OCI-LY1 (cell line): ENCODE data around the gene SHMT2.
A peak's percentile ranks its signal among the peaks of the same experiment; 100 is the strongest.

ENCODE experiments used
- H2AFZ ChIP-seq: fragments of 200-600 bp; sonication (generic), shearing (Covaris generic); 2 replicates; pipeline ENCODE4 v1.6.0; 2014; ENCODE audit warnings: antibody characterized with exemption, mild to moderate bottlenecking, low read length
- H3F3A ChIP-seq: fragments of 200-600 bp; sonication (generic), shearing (Covaris generic); 2 replicates; pipeline ENCODE4 v1.6.0; 2014; ENCODE audit warnings: mild to moderate bottlenecking, antibody characterized with exemption, low read length, moderate library complexity; ENCODE audit not compliant: insufficient read depth
- H3K27ac ChIP-seq: fragments of 200-600 bp; sonication (generic); 2 replicates; pipeline ENCODE4 v1.5.1; 2014; ENCODE audit warnings: low read length, mixed run types, mild to moderate bottlenecking, low read depth; ENCODE audit not compliant: poor library complexity, severe bottlenecking
- H3K27me3 ChIP-seq: fragments of 200-600 bp; sonication (generic); 2 replicates; pipeline ENCODE4 v1.6.0; 2014; ENCODE audit warnings: antibody characterized with exemption, mild to moderate bottlenecking, low read length, moderate library complexity; ENCODE audit not compliant: insufficient read depth
- H3K36me3 ChIP-seq: fragments of 200-600 bp; sonication (generic); 2 replicates; pipeline ENCODE4 v1.6.1; 2014; ENCODE audit warnings: mild to moderate bottlenecking, antibody characterized with exemption, low read length, moderate library complexity, mixed read lengths; ENCODE audit not compliant: insufficient read depth
- H3K4me1 ChIP-seq: fragments of 200-600 bp; sonication (generic); 2 replicates; pipeline ENCODE4 v1.5.1; 2014; ENCODE audit warnings: mild to moderate bottlenecking, low read length, moderate library complexity; ENCODE audit not compliant: insufficient read depth, severe bottlenecking
- H3K4me2 ChIP-seq: fragments of 200-600 bp; sonication (generic), shearing (Covaris generic); 2 replicates; pipeline ENCODE4 v1.6.1; 2014; ENCODE audit warnings: low read length
- H3K4me3 ChIP-seq: fragments of 200-600 bp; sonication (generic); 2 replicates; pipeline ENCODE4 v1.5.1; 2014; ENCODE audit warnings: low read length, low read depth, mild to moderate bottlenecking, mixed read lengths; ENCODE audit not compliant: poor library complexity, severe bottlenecking
- H3K79me2 ChIP-seq: fragments of 200-600 bp; shearing (Covaris generic); 2 replicates; pipeline ENCODE4 v1.6.1; 2016; ENCODE audit warnings: mixed run types, low read length, mixed read lengths; ENCODE audit not compliant: insufficient read depth
- H3K9ac ChIP-seq: fragments of 200-600 bp; sonication (generic), shearing (Covaris generic); 2 replicates; pipeline ENCODE4 v1.6.1; 2014; ENCODE audit warnings: mild to moderate bottlenecking, low read length, mixed read lengths
- H3K9me2 ChIP-seq: fragments of 200-600 bp; sonication (generic), shearing (Covaris generic); 2 replicates; pipeline ENCODE4 v1.6.1; 2014; ENCODE audit warnings: low read depth, mild to moderate bottlenecking, low read length, mixed read lengths
- H3K9me3 ChIP-seq: fragments of 200-600 bp; shearing (Covaris generic); 2 replicates; pipeline ENCODE4 v1.6.1; 2014; ENCODE audit warnings: low read length, mixed read lengths
- H4K20me1 ChIP-seq: fragments of 200-600 bp; sonication (generic), shearing (Covaris generic); 2 replicates; pipeline ENCODE4 v1.6.0; 2016; ENCODE audit warnings: mild to moderate bottlenecking, low read length; ENCODE audit not compliant: insufficient read depth
- CTCF ChIP-seq: fragments of 200-600 bp; sonication (generic), shearing (Covaris generic); IDR thresholded peaks from 2 replicates; pipeline ENCODE4 v1.5.1; 2017; ENCODE audit warnings: mild to moderate bottlenecking, antibody characterized with exemption, low read length, moderate library complexity, mixed read lengths
- EZH2 ChIP-seq: fragments of 200-600 bp; sonication (generic), shearing (Covaris generic); IDR thresholded peaks from 2 replicates; pipeline ENCODE4 v1.8.0; 2017; ENCODE audit warnings: borderline replicate concordance, mixed run types, mild to moderate bottlenecking, antibody characterized with exemption, low read length, moderate library complexity, mixed read lengths

SHMT2 gene

GRCh38 chr12:57221169-57221917 lies 8.2 kb upstream of the SHMT2 start:
- Histone ChIP-seq H3K9ac (no peak overlapping the region), H3K4me3 (no peak overlapping the region), H3F3A (peaks cover 7% of the 10 kb centered on the region; the same call in 1 of the 2 replicates), H3K27ac (no peak overlapping the region), H4K20me1 (no peaks in the 10 kb centered on the region), H3K9me3 (no peaks in the 10 kb centered on the region), H3K9me2 (no peaks in the 10 kb centered on the region), H3K27me3 (peaks cover 4% of the 10 kb centered on the region; the same call in 1 of the 2 replicates), H3K36me3 (no peaks in the 10 kb centered on the region; the same call in 1 of the 2 replicates), H3K4me1 (peaks cover 62% of the 10 kb centered on the region), H2AFZ (no peak overlapping the region), H3K4me2 (peak overlapping the region; percentile 4; the same call in 1 of the 2 replicates), H3K79me2 (no peaks in the 10 kb centered on the region)
- TF ChIP-seq CTCF: no peak
- TF ChIP-seq EZH2: no peak

GRCh38 chr12:57222286-57223190 lies 7.0 kb upstream of the SHMT2 start:
- no peaks in the 10 kb centered on the region for H3K79me2 ChIP-seq
- no peaks in the 10 kb centered on the region for H3K9me3 ChIP-seq
- H4K20me1 ChIP-seq: no peaks in the 10 kb centered on the region
- H3K4me2 ChIP-seq: no peak overlapping the region; the same call in 1 of the 2 replicates
- peaks cover 7% of the 10 kb centered on the region; the same call in 1 of the 2 replicates for H3F3A ChIP-seq
- peaks cover 68% of the 10 kb centered on the region for H3K4me1 ChIP-seq
- no peak overlapping the region for H3K4me3 ChIP-seq
- H3K36me3 ChIP-seq: no peaks in the 10 kb centered on the region; the same call in 1 of the 2 replicates
- H3K27me3 ChIP-seq: peaks cover 4% of the 10 kb centered on the region; the same call in 1 of the 2 replicates
- H3K9me2 ChIP-seq: no peaks in the 10 kb centered on the region
- H3K9ac ChIP-seq: no peak overlapping the region
- no peak overlapping the region for H2AFZ ChIP-seq
- H3K27ac ChIP-seq: no peak overlapping the region
- no peak for TF ChIP-seq EZH2
- no peak for TF ChIP-seq CTCF

- no peak overlapping the region for H3K4me3 ChIP-seq
- no peaks in the 10 kb centered on the region for H4K20me1 ChIP-seq
- H3K4me1 ChIP-seq: peaks cover 64% of the 10 kb centered on the region
- H3K9ac ChIP-seq: no peak overlapping the region
- H3F3A ChIP-seq: peaks cover 7% of the 10 kb centered on the region; the same call in 1 of the 2 replicates
- no peak overlapping the region for H3K27ac ChIP-seq
- no peaks in the 10 kb centered on the region for H3K9me2 ChIP-seq
- H3K79me2 ChIP-seq: no peaks in the 10 kb centered on the region
- no peak overlapping the region; the same call in 1 of the 2 replicates for H3K4me2 ChIP-seq
- no peaks in the 10 kb centered on the region; the same call in 1 of the 2 replicates for H3K36me3 ChIP-seq
- TF ChIP-seq EZH2 (no peak), CTCF (no peak)
- H3K27me3 ChIP-seq: peaks cover 4% of the 10 kb centered on the region; the same call in 1 of the 2 replicates
- no peaks in the 10 kb centered on the region for H3K9me3 ChIP-seq
- H2AFZ ChIP-seq: no peak overlapping the region
Measured at GRCh38 chr12:57223191-57224165, 6.0 kb upstream of the SHMT2 start.
